Fibroblast of pulmonary artery (primary cell): ENCODE results near the gene SLC44A3.
A peak's percentile ranks its signal among the peaks of the same experiment; 100 is the strongest.

ENCODE experiments used
- DNase-seq: peaks from one replicate; pipeline ENCODE4 v3.0.0-alpha.2; 2010; ENCODE audit warnings: low read depth
- H3K4me3 ChIP-seq: replicated peaks from 2 replicates; pipeline ENCODE4 v1.5.1; 2011; ENCODE audit warnings: low read depth, mild to moderate bottlenecking, control low read depth, low read length, moderate library complexity
- TF ChIP-seq, protein P1 (sequence below): IDR thresholded peaks from 2 replicates; pipeline ENCODE4 v1.5.1; 2011; ENCODE audit warnings: mild to moderate bottlenecking, control low read depth, low read length, inconsistent platforms; ENCODE audit errors: missing control alignments

SLC44A3 gene

DNA sequence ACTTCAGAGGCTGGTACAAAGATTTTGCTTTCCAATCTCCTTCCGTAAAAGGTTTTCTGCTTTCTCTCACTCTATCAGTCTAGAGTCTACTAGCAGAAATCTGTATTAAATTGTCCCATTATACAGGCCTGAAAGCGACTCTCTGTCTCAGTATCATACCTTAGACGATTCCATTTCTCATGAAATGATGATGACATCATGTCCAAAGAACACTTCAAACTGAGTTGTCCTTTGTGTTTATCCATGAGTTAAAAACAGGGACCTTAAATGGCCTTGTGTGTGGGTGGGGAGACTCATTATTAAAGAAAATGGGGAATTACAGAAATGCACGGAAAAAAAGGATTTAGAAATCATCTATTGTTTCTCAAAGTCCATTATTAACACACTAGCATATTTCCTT, 21.0 kb upstream of the SLC44A3 start:
- peak; percentile 23 for DNase-seq
- H3K4me3 ChIP-seq: no peak overlapping the region
- TF ChIP-seq, protein P1, sequence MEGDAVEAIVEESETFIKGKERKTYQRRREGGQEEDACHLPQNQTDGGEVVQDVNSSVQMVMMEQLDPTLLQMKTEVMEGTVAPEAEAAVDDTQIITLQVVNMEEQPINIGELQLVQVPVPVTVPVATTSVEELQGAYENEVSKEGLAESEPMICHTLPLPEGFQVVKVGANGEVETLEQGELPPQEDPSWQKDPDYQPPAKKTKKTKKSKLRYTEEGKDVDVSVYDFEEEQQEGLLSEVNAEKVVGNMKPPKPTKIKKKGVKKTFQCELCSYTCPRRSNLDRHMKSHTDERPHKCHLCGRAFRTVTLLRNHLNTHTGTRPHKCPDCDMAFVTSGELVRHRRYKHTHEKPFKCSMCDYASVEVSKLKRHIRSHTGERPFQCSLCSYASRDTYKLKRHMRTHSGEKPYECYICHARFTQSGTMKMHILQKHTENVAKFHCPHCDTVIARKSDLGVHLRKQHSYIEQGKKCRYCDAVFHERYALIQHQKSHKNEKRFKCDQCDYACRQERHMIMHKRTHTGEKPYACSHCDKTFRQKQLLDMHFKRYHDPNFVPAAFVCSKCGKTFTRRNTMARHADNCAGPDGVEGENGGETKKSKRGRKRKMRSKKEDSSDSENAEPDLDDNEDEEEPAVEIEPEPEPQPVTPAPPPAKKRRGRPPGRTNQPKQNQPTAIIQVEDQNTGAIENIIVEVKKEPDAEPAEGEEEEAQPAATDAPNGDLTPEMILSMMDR: no peak

GRCh38 chr1:94801919-94802546, 18.1 kb upstream of the SLC44A3 start:
- TF ChIP-seq, protein P1: peak; percentile 61
- peak overlapping the region; percentile 6 for H3K4me3 ChIP-seq
- DNase-seq: peak; percentile 90

DNA sequence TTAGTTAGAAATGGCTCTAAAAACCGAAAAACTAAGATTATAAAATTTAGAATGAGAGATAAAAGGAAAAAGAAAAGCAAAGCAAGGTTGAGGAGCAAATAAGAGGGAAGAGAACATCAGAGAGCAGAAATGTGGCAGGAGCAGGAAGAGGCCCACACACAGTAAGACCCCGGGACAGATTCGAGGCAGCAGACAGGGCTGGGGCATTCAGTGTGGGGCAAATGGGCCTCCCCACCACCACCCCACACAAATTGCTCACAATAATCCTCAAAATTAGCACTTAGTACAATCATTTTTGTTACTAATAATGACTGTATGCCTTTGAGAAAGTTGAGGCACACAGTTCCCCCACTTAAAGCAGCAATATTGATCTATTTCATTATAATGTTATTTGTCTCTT, 17.1 kb upstream of the SLC44A3 start:
- DNase-seq: no peak

DNA sequence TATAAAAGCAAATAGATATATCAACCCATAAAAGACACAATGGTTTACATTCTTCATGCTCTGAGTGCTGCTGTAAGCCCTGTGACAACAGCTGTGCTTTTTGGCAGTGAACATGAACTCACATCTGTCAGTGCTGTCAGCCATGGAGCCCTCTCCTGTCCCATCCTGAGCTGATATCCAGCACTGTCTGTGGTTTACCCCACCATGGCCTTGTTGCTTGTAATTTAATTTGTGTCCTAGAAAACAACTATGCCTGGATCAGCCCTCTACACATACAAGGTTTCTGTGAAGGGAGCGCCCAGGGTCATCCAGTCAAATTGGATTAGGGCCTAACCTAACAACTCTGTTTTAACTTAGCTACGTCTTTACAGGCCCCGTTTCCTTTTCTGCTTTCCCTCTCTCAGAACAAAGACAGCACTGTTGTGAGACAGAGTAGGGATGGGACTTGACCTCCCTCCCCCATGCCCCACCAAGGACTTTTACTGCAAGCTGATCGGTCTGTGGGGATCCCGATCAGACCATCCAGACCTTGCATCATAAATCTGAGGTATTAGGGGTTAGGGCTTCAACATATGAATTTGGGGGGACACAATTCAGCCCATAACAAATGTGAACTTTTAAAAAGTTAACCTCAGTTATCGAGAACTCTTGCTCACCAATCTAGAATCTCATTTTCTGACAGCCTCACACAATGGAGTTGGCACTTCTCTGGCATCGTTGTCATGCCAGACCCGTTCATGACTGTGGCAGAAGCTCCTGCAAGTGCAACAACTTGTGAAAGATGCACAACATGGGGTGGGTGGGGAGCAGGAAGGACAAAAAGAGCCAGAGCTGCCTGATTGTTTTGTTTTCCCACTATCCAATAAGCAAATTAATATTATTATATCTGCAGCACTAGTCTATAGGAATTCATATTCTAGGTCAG, 16.4 kb upstream of the SLC44A3 start:
- TF ChIP-seq, protein P1: no peak
- DNase-seq: peak; percentile 39
- H3K4me3 ChIP-seq: no peak overlapping the region

More for the DNA sequence above, 17.1 kb upstream of the SLC44A3 start:
- TF ChIP-seq, protein P1: no peak
- no peak overlapping the region for H3K4me3 ChIP-seq

DNA sequence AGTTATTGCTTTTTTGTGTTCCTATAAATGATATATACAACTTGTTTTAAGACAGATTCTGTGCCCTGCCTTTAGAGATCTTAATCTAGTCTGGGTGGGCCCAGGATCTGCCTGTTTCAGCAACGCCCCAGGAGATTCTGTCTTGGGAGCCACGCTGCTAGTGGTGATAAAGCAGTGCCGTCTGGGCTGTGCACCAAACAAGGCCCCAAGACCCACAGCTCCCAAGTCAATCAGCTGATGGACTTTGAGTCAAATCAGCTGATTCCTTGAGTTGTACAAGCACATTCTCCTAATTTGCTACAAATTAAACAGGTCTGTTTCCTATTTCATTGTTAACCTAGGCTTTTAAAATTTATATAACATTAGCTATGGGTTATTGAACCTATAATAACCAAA, 15.7 kb upstream of the SLC44A3 start:
- no peak for DNase-seq
- TF ChIP-seq, protein P1: no peak

GRCh38 chr1:94805912-94806311, 14.2 kb upstream of the SLC44A3 start:
- peak; percentile 82 for DNase-seq
- peak overlapping the region; percentile 27 for H3K4me3 ChIP-seq
- TF ChIP-seq, protein P1: peak; percentile 95

More for the DNA sequence above, 15.7 kb upstream of the SLC44A3 start:
- no peak overlapping the region for H3K4me3 ChIP-seq
